ENCODE measurements around the gene AAK1.
"Not testable (repeated sequence)": the region's sequence is repeated elsewhere in the genome, so short reads cannot be mapped to it uniquely, and the experiment has no call there.

Gene AAK1

DNA sequence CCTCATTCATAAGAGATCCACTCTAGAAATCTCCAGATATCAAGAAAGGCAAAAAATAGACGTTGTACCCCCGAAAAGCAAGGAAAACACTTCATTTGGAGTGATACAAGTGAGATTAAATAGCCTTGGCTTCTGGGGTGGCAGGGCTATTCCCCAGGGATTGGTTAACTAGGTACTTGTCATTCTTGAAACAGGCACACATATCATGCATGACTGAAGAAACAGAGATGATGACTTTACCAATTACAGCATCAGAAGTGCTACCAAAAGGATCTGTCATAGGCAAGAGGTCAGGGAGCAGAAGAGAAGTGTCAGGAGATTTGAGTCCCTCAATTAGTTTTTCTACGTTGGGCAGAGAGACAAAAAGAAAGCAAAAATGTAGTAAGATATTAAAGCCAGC, 161.1 kb downstream of the AAK1 start:
- DNase-seq: no peak

DNA sequence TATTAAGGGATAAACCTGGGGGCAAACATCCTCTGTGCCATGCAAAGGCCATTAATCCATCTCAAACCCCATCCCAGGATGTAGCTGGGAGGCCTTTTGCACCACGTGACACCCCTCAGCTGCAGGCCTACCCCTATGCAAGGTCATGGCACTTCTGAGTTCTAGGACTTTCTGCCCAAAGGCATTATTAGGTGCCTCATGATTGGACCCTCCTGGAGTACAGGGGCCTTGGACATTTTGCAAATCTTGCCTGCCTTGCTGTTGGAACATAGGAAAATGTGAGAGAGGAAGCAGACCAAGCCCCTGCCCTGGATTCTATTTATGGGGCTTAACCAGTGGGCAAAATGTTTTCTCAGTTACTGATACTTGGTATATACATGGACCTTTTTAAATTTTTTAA, 162.1 kb downstream of the AAK1 start:
- DNase-seq: no peak

DNA sequence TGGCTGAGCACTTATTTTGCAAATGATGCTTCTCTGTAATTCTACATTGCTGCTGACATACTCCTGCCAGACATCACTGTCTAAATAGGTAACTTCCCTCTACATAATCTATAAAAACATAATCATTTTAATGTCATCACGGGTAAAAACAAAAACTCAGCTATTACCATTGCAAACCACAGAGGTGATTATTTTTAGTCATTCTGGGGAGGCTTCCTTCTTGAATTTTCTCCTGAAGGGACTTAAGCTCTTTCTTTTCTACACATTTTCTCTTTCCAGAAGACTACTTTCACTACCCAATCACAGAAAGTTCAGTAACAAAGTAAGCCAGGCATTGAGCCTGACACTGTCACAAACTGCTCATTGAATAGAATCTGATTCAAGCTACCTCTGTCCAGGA, 165.9 kb downstream of the AAK1 start:
- DNase-seq: no peak

DNA sequence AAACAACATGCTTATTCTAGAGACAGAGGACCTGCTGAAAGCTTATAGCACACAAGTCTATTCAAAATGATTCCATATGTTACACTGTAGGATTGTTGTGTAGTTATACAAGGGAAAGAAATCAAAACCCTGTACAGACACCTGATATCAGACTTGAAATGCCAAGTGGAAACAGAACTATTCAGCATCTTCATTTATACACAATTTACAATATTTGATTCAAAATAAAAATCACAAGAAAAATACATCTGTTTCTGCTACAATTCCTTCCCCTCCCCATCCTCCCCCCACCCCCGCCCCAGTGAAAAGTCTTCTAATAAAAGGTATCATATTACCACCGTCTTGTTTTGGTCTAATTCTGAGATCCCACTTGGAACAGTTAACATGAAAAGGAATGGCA, 168.9 kb downstream of the AAK1 start:
- DNase-seq: no peak

DNA sequence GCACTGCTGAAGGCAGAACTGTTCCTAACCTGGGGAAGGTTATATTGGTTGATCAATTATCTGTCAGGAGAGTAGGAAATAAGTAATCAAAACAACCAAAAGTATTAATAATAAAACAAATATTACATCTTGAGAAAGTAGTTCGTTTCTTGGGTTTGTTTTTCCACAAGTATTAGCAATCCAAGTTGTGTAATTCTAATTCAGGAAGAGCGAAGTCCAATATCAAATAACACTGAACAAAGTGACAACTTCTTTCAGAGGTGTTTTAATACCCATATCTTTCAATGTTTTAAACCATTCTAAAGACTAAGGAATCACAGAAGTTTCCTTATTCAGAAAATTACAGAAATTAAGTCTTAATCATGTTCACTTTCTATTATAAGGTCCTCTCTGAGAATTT, 171.7 kb downstream of the AAK1 start:
- no peak for DNase-seq

DNA sequence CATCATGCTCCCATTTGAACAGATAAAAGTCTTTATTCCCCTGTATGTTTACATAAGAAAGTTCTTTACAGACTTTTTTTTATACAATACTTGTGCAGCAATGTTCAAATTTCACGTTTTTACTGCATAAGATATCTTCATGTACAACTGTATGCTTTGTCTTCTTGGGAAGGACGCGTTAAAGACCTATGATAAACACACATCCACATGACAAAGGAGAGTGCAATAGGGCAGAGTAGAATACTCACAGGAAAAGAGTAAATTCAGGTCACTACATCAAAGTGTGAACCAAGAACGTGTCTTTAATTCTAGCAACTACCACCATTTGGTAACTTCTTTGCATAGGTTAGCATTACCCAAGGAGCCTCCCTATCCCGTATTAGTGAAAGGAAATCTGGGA, 172.6 kb downstream of the AAK1 start:
- no peak for DNase-seq

DNA sequence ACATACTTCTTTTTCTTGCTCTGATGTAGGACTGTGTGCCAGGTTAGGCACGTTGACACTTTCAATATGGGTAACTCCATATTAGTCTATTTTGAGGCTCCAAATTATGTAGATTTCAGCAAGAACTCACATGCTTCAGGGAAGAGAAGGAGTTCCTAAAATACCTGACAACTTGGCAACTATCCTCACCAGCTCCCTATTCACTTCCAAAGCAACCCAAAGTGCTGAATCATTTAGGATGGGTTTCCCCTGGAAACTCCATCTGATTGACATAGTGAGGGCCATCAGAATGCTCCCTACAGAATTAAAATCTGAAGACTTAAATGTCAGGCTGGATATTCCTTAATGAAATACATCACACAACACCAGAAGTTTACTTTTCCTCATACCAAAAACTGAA, 173.8 kb downstream of the AAK1 start:
- peak in 1 of 2 donors; percentile 16 for DNase-seq

DNA sequence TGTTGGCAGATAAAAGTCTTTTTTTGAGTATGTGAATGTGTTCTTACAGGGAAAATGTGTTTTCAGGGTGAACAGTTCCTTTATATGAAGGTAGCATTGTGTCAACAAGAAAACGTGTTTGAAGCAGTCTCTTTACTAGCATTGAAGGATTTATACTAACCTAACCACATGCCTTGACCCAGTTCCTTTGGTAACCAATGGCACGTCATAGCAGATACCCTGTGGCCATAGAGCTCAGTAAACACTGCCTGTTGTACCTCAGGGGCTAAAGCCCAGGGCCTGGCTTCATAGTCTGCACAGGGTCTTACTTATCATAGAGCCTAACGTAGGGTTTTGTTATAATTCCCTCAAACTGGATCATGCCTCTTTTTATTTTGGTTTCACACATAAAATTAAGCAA, 174.2 kb downstream of the AAK1 start:
- DNase-seq: no peak

DNA sequence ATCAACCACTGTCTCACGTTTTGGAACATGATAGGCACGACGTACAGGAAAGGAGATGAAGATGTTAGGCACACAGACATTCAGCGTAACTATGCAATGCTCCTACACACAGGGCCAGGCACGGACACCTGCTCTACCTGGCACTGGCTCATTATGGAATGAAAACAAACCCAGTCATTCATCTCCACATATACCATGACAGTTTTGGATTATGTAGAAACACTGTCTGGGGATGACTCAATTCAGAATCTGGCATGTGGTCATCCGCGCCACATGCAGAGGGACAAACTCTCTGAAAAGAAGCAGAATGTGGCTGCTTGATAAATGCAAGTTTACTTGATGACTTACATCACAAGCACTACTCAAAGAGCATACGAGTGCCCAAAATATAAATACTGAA, 176.8 kb downstream of the AAK1 start:
- no peak for DNase-seq

DNA sequence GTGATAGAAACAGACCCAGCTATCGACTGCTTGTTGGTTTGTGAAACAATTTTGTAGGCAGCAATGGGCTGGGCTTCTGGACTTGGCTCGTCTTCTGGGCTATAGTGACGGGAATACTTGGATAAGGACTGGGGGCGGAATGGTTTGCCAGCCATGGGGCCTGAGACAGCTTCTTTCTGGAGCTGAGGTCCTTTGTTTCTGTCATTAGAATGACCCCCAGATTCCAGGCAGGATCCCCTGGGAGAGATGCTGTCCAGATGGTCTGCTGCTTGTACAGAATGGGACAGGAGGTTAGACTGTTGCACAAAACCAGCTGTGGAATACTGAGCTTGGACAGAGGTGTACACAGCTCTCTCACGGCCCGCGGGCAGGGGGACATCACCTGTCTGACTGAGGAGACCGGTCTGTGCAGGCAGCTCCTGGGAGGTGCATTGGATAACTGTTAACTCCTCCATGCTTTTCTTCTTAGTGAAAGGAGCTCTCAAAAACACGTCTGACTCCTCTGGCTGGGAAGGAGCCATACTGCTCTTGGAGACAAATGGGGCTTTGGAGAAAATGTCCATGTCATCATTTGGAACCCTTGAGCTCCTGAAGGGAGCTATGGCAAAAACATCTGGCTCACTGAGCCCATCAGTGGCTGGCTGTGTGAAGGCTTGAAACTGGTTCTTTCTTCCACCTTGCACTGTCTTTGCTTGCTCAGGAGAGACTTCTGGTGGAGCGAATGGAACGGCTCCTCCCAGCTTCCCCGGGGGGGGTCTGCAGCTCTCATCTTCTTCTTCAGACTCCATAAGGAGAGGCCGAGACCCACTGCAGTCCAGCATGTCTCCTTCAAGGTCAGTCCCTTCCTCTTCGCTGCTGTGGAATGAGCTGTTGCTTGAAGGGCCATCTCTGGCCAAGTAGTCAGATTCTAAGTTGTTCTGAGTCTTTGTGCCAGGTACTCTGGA, 177.8 kb downstream of the AAK1 start:
- DNase-seq: no peak

DNA sequence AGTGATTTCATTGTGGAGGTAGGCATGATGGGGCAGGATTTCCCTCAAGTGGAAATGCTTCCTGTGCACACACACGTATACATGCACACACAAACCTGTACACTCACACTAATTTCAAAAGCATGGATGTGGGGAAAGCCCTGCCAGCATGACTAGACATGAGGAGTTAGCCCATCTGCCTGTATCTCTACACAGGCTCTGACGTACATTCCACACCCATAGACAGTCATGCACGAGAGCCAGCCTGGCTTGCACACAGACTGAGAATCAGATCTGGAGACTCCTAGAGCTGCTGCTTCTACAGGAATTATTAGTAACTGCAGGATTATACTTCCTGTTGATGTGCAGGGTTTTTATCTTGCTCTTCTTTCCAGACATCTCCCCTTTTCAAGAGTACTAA, 179.0 kb downstream of the AAK1 start:
- DNase-seq: no peak

DNA sequence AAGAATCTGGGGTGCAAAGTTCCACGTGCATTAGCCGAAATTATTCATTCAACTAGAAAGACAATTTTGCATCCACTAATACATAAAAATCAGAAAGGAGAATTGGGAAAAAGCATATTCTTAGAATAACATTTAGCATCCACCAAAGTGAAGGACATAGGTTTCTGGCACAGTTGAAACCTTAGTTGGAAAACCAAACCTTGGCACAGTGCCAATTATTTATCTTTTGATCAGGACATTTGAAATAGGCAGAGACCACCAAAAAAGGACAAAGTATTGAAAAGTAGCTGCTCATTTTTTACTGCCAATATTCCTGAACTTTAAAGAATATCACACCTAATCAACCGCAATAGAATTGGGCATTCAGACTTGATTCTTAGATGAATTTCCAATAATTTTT, 180.8 kb downstream of the AAK1 start:
- no peak for DNase-seq

DNA sequence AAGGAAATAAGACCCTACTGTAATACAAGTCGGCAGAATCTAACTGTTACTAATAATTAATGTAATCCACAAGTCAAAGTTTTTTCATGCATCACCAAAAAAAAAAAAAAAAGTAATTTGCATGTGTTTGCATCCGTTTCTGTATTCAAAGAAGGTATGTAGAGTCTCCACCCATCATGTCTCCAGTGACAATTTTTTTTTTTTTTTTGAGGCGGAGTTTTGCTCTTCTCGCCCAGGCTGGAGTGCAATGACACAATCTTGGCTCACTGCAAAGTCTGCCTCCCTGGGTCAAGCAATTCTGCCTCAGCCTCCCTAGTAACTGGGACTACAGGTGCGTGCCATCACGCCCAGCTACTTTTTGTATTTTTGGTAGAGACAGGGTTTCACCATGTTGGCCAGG, 182.1 kb downstream of the AAK1 start:
- DNase-seq: no peak

DNA sequence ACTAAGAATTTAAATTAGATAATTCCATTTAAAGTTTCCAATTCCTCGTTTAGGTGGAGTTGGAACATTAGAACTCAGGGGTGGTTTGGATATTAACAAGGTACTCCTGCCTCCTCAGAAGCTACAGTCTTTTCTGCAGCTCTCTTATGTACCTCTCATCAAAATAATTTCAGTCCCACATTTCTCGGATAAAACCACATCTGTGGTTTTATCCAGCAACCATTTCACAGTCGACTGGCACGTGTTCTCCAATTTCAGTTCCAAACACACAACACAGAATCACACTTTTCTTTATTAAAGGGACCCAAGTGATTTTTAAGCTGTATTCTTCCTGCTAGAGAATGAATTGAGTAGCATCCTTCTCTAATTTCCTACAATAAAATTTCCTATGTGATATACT, 183.6 kb downstream of the AAK1 start:
- no peak for DNase-seq

DNA sequence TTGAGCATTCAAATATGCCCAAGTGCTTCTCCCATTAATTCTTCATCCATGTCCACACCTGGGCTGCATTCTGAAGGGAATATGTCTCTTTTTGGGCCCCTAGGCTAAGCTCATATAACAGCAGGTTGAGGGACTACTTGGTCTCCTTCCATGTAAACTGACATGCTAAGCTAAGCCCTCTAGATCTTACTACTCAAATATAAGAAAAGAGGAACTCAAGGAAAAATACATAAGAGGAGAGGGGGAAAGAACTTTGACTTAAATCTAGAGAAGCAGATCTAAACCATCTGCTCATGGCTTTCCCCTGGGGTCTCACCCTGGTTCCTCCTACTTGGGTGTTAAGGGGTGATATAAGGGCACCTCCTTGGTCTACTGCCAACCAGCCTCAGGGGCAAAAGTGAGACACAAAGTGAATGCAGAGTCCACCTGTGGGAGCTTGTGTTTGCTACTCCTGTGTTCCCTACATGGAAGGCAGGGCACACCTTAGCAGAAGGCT, 186.5 kb downstream of the AAK1 start:
- DNase-seq: no peak

DNA sequence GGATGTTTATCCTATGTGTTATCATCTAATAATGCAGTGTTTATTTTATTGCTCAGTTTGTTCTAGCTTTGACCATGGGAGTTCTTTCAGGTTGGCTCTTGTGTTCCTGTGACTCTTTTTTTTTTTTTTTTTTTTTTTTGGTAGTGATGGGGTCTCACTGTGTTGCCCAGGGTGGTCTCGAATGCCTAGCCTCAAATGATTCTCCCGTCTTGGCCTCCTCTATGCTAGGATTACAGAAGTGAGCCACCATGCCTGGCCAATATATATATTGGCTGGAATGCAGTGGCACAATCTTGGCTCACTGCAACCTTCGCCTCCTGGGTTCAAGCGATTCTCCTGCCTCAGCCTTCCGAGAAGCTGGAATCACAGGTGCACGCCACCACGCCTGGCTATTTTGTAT, 187.4 kb downstream of the AAK1 start:
- no peak for DNase-seq

DNA sequence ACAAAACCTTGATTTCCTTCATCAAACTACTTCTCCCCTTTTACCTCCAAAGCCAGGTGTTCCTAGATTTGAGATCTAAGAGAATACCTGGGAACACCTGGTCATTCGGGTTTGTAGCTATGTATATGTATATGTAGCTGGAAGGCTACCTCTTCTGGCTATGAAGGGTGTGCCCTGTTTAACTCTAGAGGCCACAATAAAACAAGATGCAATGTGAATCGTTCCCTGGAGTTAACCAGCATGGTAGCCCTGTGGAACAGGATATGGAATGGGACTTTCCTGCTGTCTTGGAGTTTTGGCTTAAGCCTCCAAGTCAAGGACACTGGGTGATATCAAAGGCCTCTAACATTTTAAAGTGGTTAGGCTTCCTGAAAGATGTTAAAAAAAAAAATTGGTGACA, 188.6 kb downstream of the AAK1 start:
- no peak for DNase-seq

DNA sequence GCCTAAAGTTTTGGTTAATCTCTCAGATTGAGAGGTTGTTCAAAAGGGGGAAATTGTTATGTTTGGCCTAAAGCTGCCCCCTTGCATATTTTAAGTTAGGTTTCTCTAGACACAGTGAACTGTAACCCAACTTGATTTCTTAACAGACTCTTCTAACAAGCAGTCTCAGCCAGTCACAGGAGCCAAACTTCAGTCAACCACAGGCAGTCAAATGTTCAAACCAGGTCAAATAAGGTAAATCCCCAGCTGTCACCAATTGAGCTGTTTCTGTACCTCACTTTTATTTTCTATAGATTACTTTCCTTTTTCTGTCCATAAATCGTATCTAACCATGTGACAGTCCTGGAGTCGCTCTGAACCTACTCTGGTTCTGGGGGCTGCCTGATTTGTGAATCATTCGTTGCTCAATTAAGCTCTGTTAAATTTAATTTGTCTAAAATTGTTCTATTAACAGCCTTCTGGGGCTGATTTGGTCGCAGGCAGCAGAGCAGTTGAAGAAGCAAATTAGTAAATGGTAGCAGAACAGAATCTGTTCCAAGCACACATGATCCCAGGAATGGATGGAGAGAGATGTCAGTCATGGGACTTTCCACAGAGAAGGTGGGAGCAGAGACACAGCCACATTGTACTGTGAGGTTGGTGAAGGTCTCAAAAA, 189.9 kb downstream of the AAK1 start:
- no peak for DNase-seq

DNA sequence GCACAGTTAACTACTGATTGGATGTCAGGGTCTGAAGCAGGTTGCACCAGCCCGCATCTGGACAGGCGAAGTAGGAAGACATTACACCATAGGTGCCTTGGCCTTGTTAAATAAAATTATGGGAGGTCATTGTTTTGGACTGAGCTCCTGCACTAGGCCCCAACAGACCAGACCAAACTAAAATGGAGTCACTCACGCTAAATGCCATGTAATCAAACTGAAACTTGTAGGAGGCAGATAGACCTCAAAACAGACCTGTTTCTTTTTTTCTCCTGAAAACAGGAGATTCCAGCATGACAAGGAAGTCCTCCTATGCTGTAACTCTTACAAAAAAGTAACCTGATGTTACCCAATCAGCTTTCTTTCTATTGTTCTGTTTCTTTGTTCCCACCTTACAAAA, 190.9 kb downstream of the AAK1 start:
- peak in 1 of 2 donors; percentile 6 for DNase-seq

DNA sequence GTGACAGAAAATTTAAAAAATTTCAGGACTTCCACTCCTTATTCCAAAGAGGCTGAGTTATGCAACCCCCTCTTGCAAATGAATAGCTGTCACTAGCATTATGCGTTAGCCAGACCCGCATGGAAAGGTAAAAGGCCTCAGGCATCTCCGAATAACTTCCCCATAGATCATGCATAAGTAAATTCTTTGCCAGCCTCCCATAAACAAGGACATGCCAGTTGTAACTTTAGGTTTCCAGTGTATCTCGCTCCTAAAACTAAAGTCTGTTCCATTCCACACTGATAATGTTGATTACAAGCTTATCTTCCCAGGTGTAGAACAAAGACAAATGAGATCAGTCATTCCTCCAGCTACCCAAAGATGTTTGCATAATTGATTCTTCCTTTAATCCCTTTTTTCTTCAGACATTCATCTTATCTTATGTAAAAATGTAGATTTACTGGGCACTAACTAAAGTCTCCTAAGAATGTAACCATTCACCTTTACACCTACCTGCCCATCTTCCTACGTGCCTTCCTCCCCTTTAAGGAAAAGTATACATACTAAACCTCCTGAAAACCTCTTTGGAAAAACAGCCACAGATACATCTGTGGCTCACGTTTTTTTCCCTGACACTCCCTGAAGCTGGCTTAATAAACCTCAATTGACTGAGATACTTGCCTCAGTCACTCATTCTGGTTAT, 192.7 kb downstream of the AAK1 start:
- DNase-seq: no peak

DNA sequence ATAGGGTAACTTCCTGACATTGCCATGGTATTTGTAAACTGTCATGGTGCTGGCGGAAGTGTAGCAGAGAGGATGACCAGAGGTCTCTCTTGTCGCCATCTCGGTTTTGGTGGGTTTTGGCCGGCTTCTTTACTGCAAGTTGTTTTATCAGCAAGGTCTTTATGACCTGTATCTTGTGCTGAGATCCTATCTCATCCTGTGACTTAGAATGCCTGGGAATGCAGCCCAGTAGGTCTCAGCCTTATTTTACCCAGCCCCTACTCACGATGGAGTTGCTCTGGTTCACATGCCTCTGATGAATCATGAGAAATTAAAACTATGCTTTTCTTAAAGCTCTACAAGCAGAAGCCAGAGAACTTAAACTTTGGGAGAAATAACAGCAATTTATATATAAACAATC, 193.6 kb downstream of the AAK1 start:
- no peak for DNase-seq

DNA sequence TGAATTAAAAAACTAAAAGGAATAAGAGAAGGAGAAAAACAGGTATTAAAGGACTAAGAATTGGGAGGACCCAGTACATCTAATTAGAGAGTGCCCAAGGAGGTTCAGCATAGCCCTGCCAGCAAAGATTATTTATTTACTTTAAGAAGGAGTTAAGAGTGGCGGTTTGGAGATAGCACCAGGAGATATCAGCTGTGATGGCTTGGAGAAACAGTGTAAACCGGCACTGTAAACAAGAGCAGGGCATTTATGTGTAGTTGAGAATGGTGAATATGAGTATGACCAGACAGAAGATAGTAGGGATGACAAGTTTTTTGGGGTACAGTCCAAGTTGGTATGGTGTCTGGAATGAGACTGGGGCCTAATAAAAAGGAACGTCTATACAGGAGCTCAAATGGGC, 199.9 kb downstream of the AAK1 start:
- DNase-seq: not testable (repeated sequence)

DNA sequence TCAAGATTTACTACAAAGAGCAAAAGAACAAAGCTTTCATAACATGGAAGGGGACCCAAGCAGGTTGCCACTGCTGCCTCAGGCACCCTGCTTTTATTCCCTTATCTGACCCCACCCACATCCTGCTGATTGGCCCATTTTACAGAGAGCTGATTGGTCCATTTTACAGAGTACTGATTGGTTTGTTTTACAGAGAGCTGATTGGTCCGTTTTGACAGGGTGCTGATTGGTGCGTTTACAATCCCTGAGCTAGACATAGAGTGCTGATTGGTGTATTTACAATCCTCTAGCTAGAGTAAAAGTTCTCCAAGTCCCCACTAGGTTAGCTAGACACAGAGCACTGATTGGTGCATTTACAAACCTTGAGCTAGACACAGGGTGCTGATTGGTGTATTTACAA, 204.0 kb downstream of the AAK1 start:
- not testable (repeated sequence) for DNase-seq

DNA sequence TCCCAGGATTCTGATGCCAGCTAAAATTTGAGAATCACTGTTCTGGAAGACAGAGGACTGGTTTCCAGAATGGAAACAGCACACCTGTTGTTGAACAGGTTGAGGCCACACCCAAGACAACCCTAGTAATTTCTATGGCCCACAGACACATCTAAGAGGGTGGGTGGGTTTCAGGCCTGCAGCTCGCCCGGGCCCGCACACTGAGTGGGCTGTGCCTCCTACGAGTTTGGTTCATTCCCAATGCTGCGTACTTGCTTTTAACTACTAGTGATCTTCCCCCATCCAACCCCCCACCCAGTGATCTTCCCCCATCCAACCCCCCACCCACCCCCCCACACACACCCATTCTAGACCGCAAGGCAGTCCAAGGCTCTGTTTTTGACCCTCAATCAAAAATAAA, 205.0 kb downstream of the AAK1 start:
- no peak for DNase-seq

Data from inflammatory macrophage treated with lipopolysaccharide for 1 hour (primary cell).